ENCODE data around the gene IFNE.
"Not testable (repeated sequence)": the region's sequence is repeated elsewhere in the genome, so short reads cannot be mapped to it uniquely, and the experiment has no call there.

IFNE gene

DNA sequence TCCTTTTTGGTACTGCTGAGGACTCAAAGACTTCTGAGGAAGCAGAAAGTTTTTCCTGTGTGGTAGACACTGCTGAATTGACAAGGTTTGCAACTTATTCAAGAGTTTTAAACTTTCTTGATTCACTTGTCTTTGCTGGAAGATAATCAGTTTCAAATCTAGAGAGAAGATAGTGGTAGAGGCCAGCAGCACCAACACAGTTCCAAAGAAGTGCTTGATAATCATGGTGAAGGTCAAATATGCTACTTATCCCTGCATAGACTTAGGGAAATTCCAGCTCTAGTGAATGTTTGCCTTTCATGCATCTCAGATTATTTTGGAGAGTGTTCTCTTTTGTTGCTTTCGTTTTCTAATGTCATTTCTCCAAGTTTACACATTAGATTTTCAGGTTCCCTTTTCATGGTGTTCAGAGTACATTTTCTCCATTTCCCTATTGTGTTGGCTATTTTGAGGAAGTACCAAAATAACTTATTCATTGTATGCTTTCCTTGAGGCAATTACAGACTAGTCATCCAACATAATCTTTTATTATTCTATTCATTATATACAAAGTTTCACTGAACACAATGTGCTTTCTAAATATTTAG lies 550 bp downstream of the IFNE start:
- DNase-seq, result no peak

- DNase-seq, result no peak
These were observed 2.9 kb downstream of the IFNE start for GRCh38 chr9:21479152-21479702.

DNA sequence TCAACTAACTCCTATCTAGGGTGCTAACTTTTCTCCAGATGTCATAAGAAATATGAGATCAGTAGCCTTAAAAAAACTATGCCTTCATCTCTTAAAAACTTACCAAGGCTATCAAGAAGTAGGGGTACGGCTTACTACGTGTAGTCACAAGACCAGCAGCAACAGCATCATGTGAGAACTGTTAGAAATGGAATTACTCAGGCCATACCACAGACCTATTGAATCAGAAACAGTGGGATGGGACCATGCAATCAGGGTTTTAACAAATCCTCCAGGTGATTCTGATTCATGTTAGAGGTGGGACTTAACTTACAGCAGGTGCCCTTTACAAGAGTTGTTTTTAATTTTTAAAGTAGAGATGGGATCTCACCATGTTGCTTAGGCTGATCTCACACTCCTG lies 4.6 kb downstream of the IFNE start:
- DNase-seq, result no peak

- DNase-seq, result no peak
These were observed 8.9 kb downstream of the IFNE start for GRCh38 chr9:21473236-21473635.

GRCh38 chr9:21470126-21470525 lies 12.0 kb downstream of the IFNE start:
- no peak for DNase-seq

GRCh38 chr9:21465859-21466518 lies 16.1 kb downstream of the IFNE start:
- no peak for DNase-seq

GRCh38 chr9:21465138-21465537 lies 17.0 kb downstream of the IFNE start:
- no peak for DNase-seq

DNA sequence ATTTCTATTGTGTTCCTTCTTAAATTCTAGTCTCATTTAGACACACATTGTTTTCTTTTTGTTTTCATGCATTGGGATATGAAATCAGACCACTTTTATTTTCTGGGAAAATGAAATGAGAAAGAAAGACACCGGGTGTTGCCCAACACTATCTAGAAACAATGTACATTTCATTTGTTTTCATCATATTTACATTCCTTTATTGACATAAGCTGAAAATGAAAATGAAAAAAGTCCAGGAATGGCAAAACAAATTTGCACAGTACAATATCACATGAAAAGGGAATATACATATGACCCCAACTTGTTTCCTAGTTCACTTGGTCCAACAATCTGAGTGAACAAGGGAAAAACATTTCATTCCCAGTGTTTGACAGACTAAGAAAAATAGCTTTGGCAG lies 20.7 kb downstream of the IFNE start:
- DNase-seq, result no peak

GRCh38 chr9:21455320-21455719 lies 26.8 kb downstream of the IFNE start:
- no peak for DNase-seq

- no peak for DNase-seq
These were observed 28.0 kb downstream of the IFNE start for GRCh38 chr9:21454149-21454548.

DNA sequence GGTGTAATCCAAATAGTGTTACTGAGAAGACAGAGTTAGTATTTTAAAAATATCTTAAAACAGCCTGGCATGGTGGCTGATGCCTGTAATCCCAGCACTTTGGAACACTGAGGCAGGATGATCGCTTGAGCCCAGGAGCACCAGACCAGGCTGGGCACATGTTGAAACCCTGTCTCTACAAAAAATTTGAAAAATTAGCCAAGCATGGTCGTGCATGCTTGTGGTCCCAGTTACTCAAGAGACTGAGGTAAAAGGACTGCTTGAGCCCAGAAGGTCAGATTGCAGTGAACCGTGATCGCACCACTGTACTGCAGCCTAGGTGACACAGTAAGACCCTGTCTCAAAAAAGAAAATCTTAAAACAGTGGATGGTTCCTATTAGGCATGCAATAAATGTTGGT lies 29.4 kb downstream of the IFNE start:
- no peak for DNase-seq

GRCh38 chr9:21450733-21451394 lies 31.2 kb downstream of the IFNE start:
- DNase-seq, result no peak

- not testable (repeated sequence) for DNase-seq
These were observed 32.8 kb downstream of the IFNE start for GRCh38 chr9:21449312-21449711.

GRCh38 chr9:21443849-21444625 lies 38.1 kb downstream of the IFNE start:
- DNase-seq, result no peak

- no peak for DNase-seq
These were observed 42.0 kb downstream of the IFNE start, which contains the start of gene IFNA1 for GRCh38 chr9:21440139-21440538. Gene IFNA1 (plus strand): TSS chr9:21440439. CDS start chr9:21440508, 69 bp downstream.

DNA sequence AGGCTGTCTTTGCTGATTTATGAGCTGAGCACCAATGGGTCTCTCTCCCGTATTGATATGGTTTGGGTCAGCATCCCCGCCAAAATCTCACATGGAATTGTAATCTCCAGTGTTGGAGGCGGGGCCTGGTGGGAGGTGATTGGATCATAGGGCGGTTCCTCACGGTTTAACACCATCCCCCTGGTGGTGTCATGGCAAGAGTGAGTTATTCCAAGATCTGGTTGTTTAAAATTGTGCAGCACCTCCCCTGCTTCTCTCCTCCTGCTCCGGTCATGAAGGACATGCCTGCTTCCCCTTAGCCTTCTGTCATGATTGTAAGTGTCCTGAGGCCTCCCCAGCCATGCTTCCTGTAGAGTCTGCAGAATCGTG lies 47.1 kb downstream of the IFNE start:
- not testable (repeated sequence) for DNase-seq

GRCh38 chr9:21434202-21435014 lies 47.7 kb downstream of the IFNE start:
- DNase-seq, result no peak

- no peak for DNase-seq
These were observed 49.3 kb downstream of the IFNE start for GRCh38 chr9:21432672-21433425.
